Lower leg skin (tissue), 3 donors: Measurements from ENCODE around the gene CMTM5.

Experiments used
- CTCF ChIP-seq, 3 donors: fragments of 450-650 bp; IDR thresholded peaks; one replicate each; pipeline ENCODE4 v1.5.1; 2016; ENCODE audit warnings: antibody characterized with exemption in 3 of 3, mild to moderate bottlenecking in 3 of 3, moderate library complexity in 2 of 3
- POLR2A ChIP-seq, 2 donors: fragments of 450-650 bp; IDR thresholded peaks; one replicate each; pipeline ENCODE4 v1.6.1; 2016 to 2017; ENCODE audit warnings: antibody characterized with exemption in 2 of 2, mild to moderate bottlenecking in 1 of 2, moderate library complexity in 1 of 2

- TF ChIP-seq CTCF (IDR thresholded peaks at IDR 0.05) (no peak), POLR2A (IDR thresholded peaks at IDR 0.05) (no peak)
These were observed 19.6 kb upstream of the CMTM5 start for GRCh38 chr14:23357261-23357660.
